CD8-positive, alpha-beta memory T cell (primary cell): ENCODE data around the gene CTNNA1. TPM values are rescaled to one million over a fixed set of nuclear protein-coding genes. Genes with fewer than 3 reads are reported as not detected.
A peak's percentile ranks its signal among the peaks of the same experiment; 100 is the strongest.
"Not testable (repeated sequence)": the region's sequence is repeated elsewhere in the genome, so short reads cannot be mapped to it uniquely, and the experiment has no call there.

Experiments
- CTCF ChIA-PET: fragments of 350-600 bp; sonication (Branson Sonifier 250); formaldehyde crosslinking; loops from one replicate; lab custom pipeline; 2021; ENCODE audit warnings: antibody characterized with exemption; lab: Charles Lee
- POLR2A ChIA-PET: fragments of 350-600 bp; sonication (Branson Sonifier 250); formaldehyde crosslinking; loops from one replicate; lab custom pipeline; 2021; ENCODE audit warnings: antibody characterized with exemption; lab: Charles Lee
- DNase-seq, 5 donors: peaks; one replicate each; pipeline versions ENCODE4 v3.0.0 to v3.0.0-alpha.2; 2020 to 2022; ENCODE audit warnings: mixed read lengths in 1 of 5
- H3K27ac ChIP-seq: one replicate; pipeline ENCODE4 v1.7.0; 2013; ENCODE audit warnings: low read depth, mild to moderate bottlenecking, low read length, moderate library complexity
- H3K27me3 ChIP-seq: 2 replicates; pipeline ENCODE4 v1.7.0; 2013; ENCODE audit warnings: low read length, mild to moderate bottlenecking; ENCODE audit not compliant: insufficient read depth, poor library complexity, severe bottlenecking
- H3K36me3 ChIP-seq: 2 replicates; pipeline ENCODE4 v1.7.0; 2013; ENCODE audit warnings: mild to moderate bottlenecking, low read length, moderate library complexity; ENCODE audit not compliant: insufficient read depth
- H3K4me1 ChIP-seq: 2 replicates; pipeline ENCODE4 v1.7.0; 2013; ENCODE audit warnings: mild to moderate bottlenecking, low read length, moderate library complexity; ENCODE audit not compliant: insufficient read depth
- H3K4me3 ChIP-seq: 2 replicates; pipeline ENCODE4 v1.7.0; 2013; ENCODE audit warnings: mild to moderate bottlenecking, low read length
- H3K9me3 ChIP-seq: 2 replicates; pipeline ENCODE4 v1.7.0; 2013; ENCODE audit warnings: mild to moderate bottlenecking, low read length
- H3K27ac Mint-ChIP-seq, 8 donors: one replicate each; pipeline ENCODE4 v1.8.0; 2020 to 2021; ENCODE audit warnings: mixed read lengths in 8 of 8, mild to moderate bottlenecking in 6 of 8, inconsistent platforms in 3 of 8, moderate library complexity in 3 of 8
- H3K27me3 Mint-ChIP-seq, 2 donors: one replicate each; pipeline ENCODE4 v1.8.0; 2020 to 2021; ENCODE audit warnings: mixed read lengths in 2 of 2, mild to moderate bottlenecking in 1 of 2, moderate library complexity in 1 of 2
- H3K36me3 Mint-ChIP-seq, 3 donors: one replicate each; pipeline ENCODE4 v1.8.0; 2020 to 2021; ENCODE audit warnings: mixed read lengths in 3 of 3, inconsistent platforms in 1 of 3, mild to moderate bottlenecking in 1 of 3
- H3K4me1 Mint-ChIP-seq, 3 donors: one replicate each; pipeline ENCODE4 v1.8.0; 2020 to 2021; ENCODE audit warnings: mixed read lengths in 3 of 3, inconsistent platforms in 1 of 3, mild to moderate bottlenecking in 1 of 3
- H3K4me3 Mint-ChIP-seq, 7 donors: one replicate each; pipeline ENCODE4 v1.8.0; 2020 to 2021; ENCODE audit warnings: mixed read lengths in 7 of 7, mild to moderate bottlenecking in 6 of 7, moderate library complexity in 4 of 7, inconsistent platforms in 2 of 7
- H3K9me3 Mint-ChIP-seq, 5 donors: one replicate each; pipeline ENCODE4 v1.8.0; 2020 to 2022; ENCODE audit warnings: mixed read lengths in 5 of 5, mild to moderate bottlenecking in 3 of 5, moderate library complexity in 2 of 5, inconsistent platforms in 1 of 5
- polyA plus RNA-seq: library from polyadenylated mRNA; unstranded; fragments of 300-500 nt; fragmentation: Illumina TruSeq; gene quantifications from one replicate; pipeline ENCODE4 v1.2.3, GENCODE V29; 2021
- total RNA-seq, 2 experiments: library from RNA; stranded (reverse); gene quantifications; one replicate each; pipeline ENCODE4 v1.2.3, GENCODE V29; 2021

The CTNNA1 gene
- total RNA-seq (10 to 100 TPM; 89.0 to 97.2 TPM), polyA plus RNA-seq (6.5 TPM)

- Mint-ChIP-seq H3K4me3 (peak within 1 kb of the TSS; percentile 76 to 92 (median 84)), H3K36me3 (peaks cover 0 to 9% (median 8%) of the 10 kb centered on the region in 3 donors), H3K27me3 (peaks cover 5 to 29% of the 10 kb centered on the region in 2 donors), H3K4me1 (peaks cover 10 to 29% (median 26%) of the 10 kb centered on the region in 3 donors), H3K27ac (peak within 1 kb of the TSS in 5 of 8 donors; percentile 3 to 85 (median 77)), H3K9me3 (peaks cover 0 to 5% (median 0%) of the 10 kb centered on the region in 5 donors)
- POLR2A ChIA-PET, result interaction anchor here (1.0 kb wide), 1 partner anchor 540 kb away, joined by 3 read pairs; the partner anchor contains the start of gene MATR3
- peak within 1 kb of the TSS; percentile 55 for H3K4me3 ChIP-seq
- CTCF ChIA-PET, result interaction anchor here (1.2 kb wide), 1 partner anchor 174 kb away, joined by 4 read pairs; no protein-coding TSS in a partner anchor
- H3K36me3 ChIP-seq, result no peaks in the 10 kb centered on the region
- H3K9me3 ChIP-seq, result no peaks in the 10 kb centered on the region
- peak in 4 of 5 donors; percentile 33 to 66 (median 42) for DNase-seq
- peaks cover 6% of the 10 kb centered on the region for H3K4me1 ChIP-seq
- H3K27me3 ChIP-seq, result peaks cover 10% of the 10 kb centered on the region
- peak within 1 kb of the TSS; percentile 61 for H3K27ac ChIP-seq
Observed at GRCh38 chr5:138752951-138753793, at the start of gene CTNNA1. Gene CTNNA1, plus strand, starts transcription at chr5:138753425. Its CDS starts 28,500 bp downstream, at chr5:138781925.

GRCh38 chr5:138703777-138704176, 49.4 kb upstream of the CTNNA1 start:
- POLR2A ChIA-PET, H3K4me1 Mint-ChIP-seq, DNase-seq, H3K9me3 Mint-ChIP-seq, H3K27ac Mint-ChIP-seq, H3K4me1 ChIP-seq, H3K27ac ChIP-seq, H3K36me3 ChIP-seq, H3K27me3 ChIP-seq, H3K36me3 Mint-ChIP-seq, H3K4me3 ChIP-seq, H3K4me3 Mint-ChIP-seq, CTCF ChIA-PET, H3K9me3 ChIP-seq: not testable (repeated sequence)
- H3K27me3 Mint-ChIP-seq, result peaks cover 33 to 69% of the 10 kb centered on the region in 2 donors

- no peak overlapping the region for H3K27ac Mint-ChIP-seq
- CTCF ChIA-PET, result no interaction called here
- no peak overlapping the region for H3K4me3 Mint-ChIP-seq
- Histone ChIP-seq H3K4me3 (no peak overlapping the region), H3K9me3 (no peaks in the 10 kb centered on the region), H3K27me3 (no peaks in the 10 kb centered on the region), H3K27ac (no peak overlapping the region), H3K4me1 (no peaks in the 10 kb centered on the region), H3K36me3 (no peaks in the 10 kb centered on the region)
- H3K4me1 Mint-ChIP-seq, result no peaks in the 10 kb centered on the region
- no peaks in the 10 kb centered on the region for H3K36me3 Mint-ChIP-seq
- DNase-seq, result no peak
- POLR2A ChIA-PET, result no interaction called here
- H3K27me3 Mint-ChIP-seq, result peaks cover 30 to 71% of the 10 kb centered on the region in 2 donors
- peaks cover 0 to 1% (median 0%) of the 10 kb centered on the region in 5 donors for H3K9me3 Mint-ChIP-seq
Observed at GRCh38 chr5:138705007-138705406, 48.2 kb upstream of the CTNNA1 start.

GRCh38 chr5:138705567-138705966, 47.7 kb upstream of the CTNNA1 start:
- Mint-ChIP-seq H3K9me3 (peaks cover 0 to 1% (median 0%) of the 10 kb centered on the region in 5 donors), H3K27ac (no peak overlapping the region), H3K27me3 (peaks cover 29 to 70% of the 10 kb centered on the region in 2 donors), H3K4me1 (no peaks in the 10 kb centered on the region), H3K36me3 (no peaks in the 10 kb centered on the region), H3K4me3 (no peak overlapping the region)
- DNase-seq, result no peak
- no peaks in the 10 kb centered on the region for H3K36me3 ChIP-seq
- H3K4me3 ChIP-seq, result no peak overlapping the region
- CTCF ChIA-PET, result no interaction called here
- no peaks in the 10 kb centered on the region for H3K4me1 ChIP-seq
- H3K9me3 ChIP-seq, result no peaks in the 10 kb centered on the region
- POLR2A ChIA-PET, result no interaction called here
- H3K27me3 ChIP-seq, result no peaks in the 10 kb centered on the region
- H3K27ac ChIP-seq, result no peak overlapping the region

- H3K27me3 Mint-ChIP-seq, result peaks cover 30 to 71% of the 10 kb centered on the region in 2 donors
- H3K36me3 Mint-ChIP-seq, result no peaks in the 10 kb centered on the region
- Histone ChIP-seq H3K27ac (no peak overlapping the region), H3K9me3 (no peaks in the 10 kb centered on the region), H3K4me3 (no peak overlapping the region), H3K36me3 (no peaks in the 10 kb centered on the region), H3K27me3 (no peaks in the 10 kb centered on the region), H3K4me1 (no peaks in the 10 kb centered on the region)
- no peak overlapping the region for H3K4me3 Mint-ChIP-seq
- no peaks in the 10 kb centered on the region for H3K4me1 Mint-ChIP-seq
- no peak for DNase-seq
- CTCF ChIA-PET, result no interaction called here
- H3K9me3 Mint-ChIP-seq, result no peaks in the 10 kb centered on the region
- POLR2A ChIA-PET, result no interaction called here
- H3K27ac Mint-ChIP-seq, result no peak overlapping the region
Observed at GRCh38 chr5:138706655-138707480, 46.4 kb upstream of the CTNNA1 start.

GRCh38 chr5:138708791-138709190, 44.4 kb upstream of the CTNNA1 start:
- no peaks in the 10 kb centered on the region for H3K36me3 ChIP-seq
- no peaks in the 10 kb centered on the region for H3K9me3 ChIP-seq
- CTCF ChIA-PET, result no interaction called here
- H3K4me1 ChIP-seq, result no peaks in the 10 kb centered on the region
- Mint-ChIP-seq H3K4me1 (no peaks in the 10 kb centered on the region), H3K4me3 (no peak overlapping the region), H3K36me3 (no peaks in the 10 kb centered on the region), H3K27ac (no peak overlapping the region), H3K9me3 (no peaks in the 10 kb centered on the region), H3K27me3 (peaks cover 37 to 65% of the 10 kb centered on the region in 2 donors)
- no peak for DNase-seq
- POLR2A ChIA-PET, result no interaction called here
- no peak overlapping the region for H3K27ac ChIP-seq
- H3K27me3 ChIP-seq, result no peaks in the 10 kb centered on the region
- no peak overlapping the region for H3K4me3 ChIP-seq

GRCh38 chr5:138709202-138709601, 44.0 kb upstream of the CTNNA1 start:
- Histone ChIP-seq H3K36me3 (no peaks in the 10 kb centered on the region), H3K27me3 (peaks cover under 1% of the 10 kb centered on the region), H3K4me1 (no peaks in the 10 kb centered on the region), H3K4me3 (no peak overlapping the region), H3K9me3 (no peaks in the 10 kb centered on the region), H3K27ac (no peak overlapping the region)
- H3K4me1 Mint-ChIP-seq, result no peaks in the 10 kb centered on the region
- no peak overlapping the region for H3K27ac Mint-ChIP-seq
- CTCF ChIA-PET, result no interaction called here
- POLR2A ChIA-PET, result no interaction called here
- H3K27me3 Mint-ChIP-seq, result peaks cover 37 to 67% of the 10 kb centered on the region in 2 donors
- H3K36me3 Mint-ChIP-seq, result no peaks in the 10 kb centered on the region
- no peak overlapping the region for H3K4me3 Mint-ChIP-seq
- DNase-seq, result no peak
- no peaks in the 10 kb centered on the region for H3K9me3 Mint-ChIP-seq

- DNase-seq, result no peak
- Histone ChIP-seq H3K27ac (no peak overlapping the region), H3K36me3 (no peaks in the 10 kb centered on the region), H3K9me3 (no peaks in the 10 kb centered on the region), H3K4me3 (no peak overlapping the region), H3K27me3 (peaks cover 7% of the 10 kb centered on the region), H3K4me1 (no peaks in the 10 kb centered on the region)
- peaks cover 27 to 62% of the 10 kb centered on the region in 2 donors for H3K27me3 Mint-ChIP-seq
- H3K9me3 Mint-ChIP-seq, result no peaks in the 10 kb centered on the region
- H3K36me3 Mint-ChIP-seq, result no peaks in the 10 kb centered on the region
- ChIA-PET CTCF (no interaction called here), POLR2A (no interaction called here)
- no peak overlapping the region for H3K4me3 Mint-ChIP-seq
- no peak overlapping the region for H3K27ac Mint-ChIP-seq
- no peaks in the 10 kb centered on the region for H3K4me1 Mint-ChIP-seq
Observed at GRCh38 chr5:138711087-138711486, 42.1 kb upstream of the CTNNA1 start.
